ENCODE results near the gene COQ3. TPM values are rescaled to one million over a fixed set of nuclear protein-coding genes. Genes with fewer than 3 reads are reported as not detected.

Gene COQ3
- total and polyA plus RNA-seq, 2 of the 4 experiments (the other 2 are of a cell fraction): 8.2 to 8.9 TPM

DNA sequence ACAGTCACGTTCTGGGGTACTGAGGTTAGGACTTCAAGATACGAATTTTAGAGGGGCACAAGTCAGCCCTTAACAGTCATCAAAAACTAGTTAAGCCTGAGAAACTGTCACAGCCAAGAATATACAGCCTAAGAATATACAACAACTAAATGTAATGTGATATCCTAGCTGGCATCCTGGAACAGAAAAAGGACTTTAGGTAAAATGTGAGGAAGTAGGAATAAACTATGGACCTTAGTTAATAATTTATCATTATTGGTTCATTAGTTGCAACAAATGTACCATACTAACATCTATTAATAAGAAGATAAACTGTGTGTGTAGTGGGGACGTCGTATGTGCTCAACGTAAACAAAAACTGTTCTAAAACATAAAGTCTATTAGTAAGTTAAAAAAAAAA is 30.0 kb upstream of the COQ3 start (continued):
- TF ChIP-seq, protein P1, sequence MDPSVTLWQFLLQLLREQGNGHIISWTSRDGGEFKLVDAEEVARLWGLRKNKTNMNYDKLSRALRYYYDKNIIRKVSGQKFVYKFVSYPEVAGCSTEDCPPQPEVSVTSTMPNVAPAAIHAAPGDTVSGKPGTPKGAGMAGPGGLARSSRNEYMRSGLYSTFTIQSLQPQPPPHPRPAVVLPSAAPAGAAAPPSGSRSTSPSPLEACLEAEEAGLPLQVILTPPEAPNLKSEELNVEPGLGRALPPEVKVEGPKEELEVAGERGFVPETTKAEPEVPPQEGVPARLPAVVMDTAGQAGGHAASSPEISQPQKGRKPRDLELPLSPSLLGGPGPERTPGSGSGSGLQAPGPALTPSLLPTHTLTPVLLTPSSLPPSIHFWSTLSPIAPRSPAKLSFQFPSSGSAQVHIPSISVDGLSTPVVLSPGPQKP (IDR thresholded peaks at IDR 0.05; ENCODE audit: borderline replicate concordance, low read depth, low read length): no peak
- TF ChIP-seq MAFK (IDR thresholded peaks at IDR 0.05; ENCODE audit: low read depth, low read length): no peak
- no peak for TF ChIP-seq CEBPB (IDR thresholded peaks at IDR 0.05; ENCODE audit: low read depth, low read length)
- TF ChIP-seq RFX5 (IDR thresholded peaks at IDR 0.05; ENCODE audit: low read depth, low read length): no peak
- TF ChIP-seq POLR2A (IDR thresholded peaks at IDR 0.05; ENCODE audit: low read depth, low read length): no peak

DNA sequence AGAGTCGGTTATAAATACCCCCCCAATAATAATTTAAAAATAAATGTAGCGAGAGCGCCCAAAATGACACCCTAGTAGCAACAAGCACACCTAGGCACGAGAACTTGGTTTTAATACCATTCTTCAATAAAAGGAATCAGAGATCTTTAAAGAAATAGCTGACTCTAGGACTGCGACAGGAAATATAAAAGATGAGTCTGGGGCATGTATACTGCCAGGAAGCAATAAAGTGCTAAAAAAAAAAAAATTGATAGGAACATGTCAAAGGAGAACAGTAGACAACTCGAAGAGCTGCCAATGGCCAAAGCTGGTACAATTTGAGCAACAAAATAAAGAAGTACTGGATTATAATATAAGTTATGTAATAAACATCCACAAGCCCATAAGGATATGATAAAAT is 28.9 kb upstream of the COQ3 start:
- TF ChIP-seq MXI1 (IDR thresholded peaks at IDR 0.05; ENCODE audit: borderline replicate concordance, low read depth, low read length): no peak
- TF ChIP-seq MAFK (IDR thresholded peaks at IDR 0.05; ENCODE audit: low read depth, low read length): no peak
- no peak for TF ChIP-seq SMC3 (IDR thresholded peaks at IDR 0.05; ENCODE audit: low read depth, low read length)
- TF ChIP-seq MAZ (IDR thresholded peaks at IDR 0.05; ENCODE audit: borderline replicate concordance, low read depth, low read length): no peak
- CTCF ChIA-PET: interaction anchor here (0.6 to 1.3 kb wide), 2 partner anchors 59 to 92 kb away, joined by 4 read pairs; no protein-coding TSS in a partner anchor
- Histone ChIP-seq H4K5ac (ENCODE audit: low read depth, low read length) (no peak overlapping the region), H3K27me3 (ENCODE audit: control insufficient read depth, insufficient read depth, low read length) (no peaks in the 10 kb centered on the region), H4K91ac (ENCODE audit: insufficient read depth, low read depth, low read length) (no peak overlapping the region), H3K23ac (ENCODE audit: low read depth, low read length) (no peak overlapping the region), H2AFZ (replicated peaks; ENCODE audit: low read length, poor library complexity) (no peak overlapping the region), H3K4ac (ENCODE audit: low read depth, low read length) (no peak overlapping the region), H3K18ac (ENCODE audit: low read depth, low read length) (no peak overlapping the region), H3K79me1 (ENCODE audit: low read depth in 1 of 2, low read length in 2 of 2) (peaks cover 5 to 37% of the 10 kb centered on the region in 2 experiments), H2BK20ac (ENCODE audit: low read depth, low read length) (no peak overlapping the region), H3K4me2 (ENCODE audit: low read depth, low read length) (no peak overlapping the region), H3K56ac (ENCODE audit: extremely low read depth, insufficient read depth, low read length) (no peak overlapping the region), H2BK5ac (ENCODE audit: low read depth, low read length, poor library complexity, severe bottlenecking) (no peak overlapping the region), H3K9me3 (ENCODE audit: control insufficient read depth, insufficient read depth, low read length) (no peaks in the 10 kb centered on the region), H4K20me1 (ENCODE audit: insufficient read depth, low read length) (peaks cover 56% of the 10 kb centered on the region), H2AK5ac (ENCODE audit: low read depth, low read length) (no peak overlapping the region), H3K9me1 (ENCODE audit: insufficient read depth, low read length) (peaks cover 2% of the 10 kb centered on the region; the same call in 1 of the 2 replicates), H2BK15ac (ENCODE audit: low read depth, low read length) (no peak overlapping the region), H3K9ac (ENCODE audit: low read depth, low read length) (no peak overlapping the region), H2AK9ac (replicated peaks; ENCODE audit: low read depth, low read length, poor library complexity) (no peak overlapping the region), H4K8ac (ENCODE audit: low read depth in 2 of 2, low read length in 2 of 2) (no peak overlapping the region), H3K14ac (replicated peaks; ENCODE audit: low read depth, low read length) (no peak overlapping the region), H3K4me3 (ENCODE audit: insufficient read depth, low read depth, low read length) (no peak overlapping the region), H3K27ac (ENCODE audit: insufficient read depth, low read length) (no peak overlapping the region), H3K36me3 (ENCODE audit: control insufficient read depth, insufficient read depth, low read length) (no peaks in the 10 kb centered on the region), H3K4me1 (ENCODE audit: control insufficient read depth, insufficient read depth, low read length) (peaks cover 2% of the 10 kb centered on the region), H2BK120ac (ENCODE audit: low read depth, low read length) (no peak overlapping the region)
- dilution Hi-C loops (cut with HindIII; ENCODE audit: low sequenced_read_pairs, unreplicated experiment) (no loop called here), intact Hi-C loops (cut with micrococcal nuclease) (no loop called here), in situ Hi-C loops (cut with MboI; ENCODE audit: low sequenced_read_pairs) (no loop called here)
- DNase-seq: no peak
- WGBS, 2 experiments (ENCODE audit: extremely low coverage in 2 of 2, insufficient read length in 1 of 2): no CpG with 5 or more reads among the region's 6 CpGs
- no peak for ATAC-seq (ENCODE audit: low read depth)
- POLR2A ChIA-PET (ENCODE audit: unreplicated experiment): interaction anchor here (0.7 kb wide), 2 partner anchors 28 to 54 kb away, joined by 3 read pairs; no protein-coding TSS in a partner anchor
- no TSS peak for BruUV-seq (replicated peaks)
